Measurements from ENCODE around the gene PEA15. TPM values are rescaled to one million over a fixed set of nuclear protein-coding genes. Genes with fewer than 3 reads are reported as not detected.

The PEA15 gene
- total RNA-seq, 5 donors from 2014 or later (not counting 1 experiment from before 2014, with no cell fraction given), result 12.3 to 27.5 (median 15.9) TPM

DNA sequence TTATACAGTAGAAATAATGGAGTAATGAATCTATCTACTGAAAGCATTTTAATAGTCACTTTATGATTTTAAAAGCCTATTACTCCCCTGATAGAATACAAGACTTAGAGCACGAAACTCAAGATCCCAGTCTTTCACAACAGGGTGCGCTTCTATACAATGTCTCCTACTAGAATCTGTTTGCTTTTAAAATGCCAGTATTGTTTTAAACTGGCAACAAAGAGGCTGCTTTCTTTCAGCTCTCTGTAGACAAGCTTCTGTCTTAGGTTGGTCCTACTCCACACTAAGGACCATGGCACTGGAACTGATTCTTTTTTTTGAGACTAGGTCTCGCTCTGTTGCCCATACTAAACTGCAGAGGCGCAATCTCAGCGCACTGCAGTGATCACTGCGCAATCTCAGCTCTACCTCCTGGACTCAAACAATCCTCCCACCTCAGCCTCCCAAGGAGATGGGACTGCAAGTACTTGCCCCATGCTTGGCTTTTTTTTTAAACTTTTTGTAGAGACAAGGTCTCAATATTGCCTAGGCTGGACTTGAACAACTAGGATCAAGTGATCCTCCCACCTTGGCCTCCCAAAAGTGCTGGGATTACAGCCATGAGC lies 52.3 kb downstream of the PEA15 start:
- Histone ChIP-seq H3K4me1 (ENCODE audit: control insufficient read depth in 1 of 2, extremely low read depth in 1 of 2, insufficient read depth in 2 of 2, low read length in 2 of 2) (peaks cover 13 to 17% of the 10 kb centered on the region in 2 experiments), H3K36me3 (ENCODE audit: control insufficient read depth in 2 of 2, extremely low read depth in 1 of 2, insufficient read depth in 1 of 2, low read length in 1 of 2) (peaks cover 0 to 8% of the 10 kb centered on the region in 2 donors), H3K9me3 (no peaks in the 10 kb centered on the region), H3K27me3 (replicated peaks in 1 of 2; ENCODE audit: control insufficient read depth in 2 of 2, extremely low read depth in 1 of 2, insufficient read depth in 2 of 2, low read length in 1 of 2) (no peaks in the 10 kb centered on the region), H3K27ac (ENCODE audit: low read length) (no peak overlapping the region), H3K4me3 (ENCODE audit: control insufficient read depth in 1 of 2, extremely low read depth in 1 of 2, low read length in 1 of 2) (no peak overlapping the region)
- no peak overlapping the region for H3K27ac Mint-ChIP-seq
- H3K4me1 Mint-ChIP-seq, result peaks cover 34 to 56% (median 50%) of the 10 kb centered on the region in 3 donors
- no peak overlapping the region for H3K4me3 Mint-ChIP-seq
- CTCF ChIA-PET, result interaction anchor here (0.6 to 1.2 kb wide), 3 partner anchors 28 to 147 kb away, joined by 3 to 5 read pairs (median 3); no protein-coding TSS in a partner anchor
- H3K27me3 Mint-ChIP-seq, result no peaks in the 10 kb centered on the region
- WGBS (ENCODE audit: insufficient coverage), result 100% methylated on average over 2 of the region's 6 CpGs
- POLR2A ChIA-PET, result no interaction called here
- ATAC-seq (replicated peaks in 1 of 4) (no peak), DNase-seq (no peak)
- no peaks in the 10 kb centered on the region for H3K9me3 Mint-ChIP-seq
- peaks cover 10% of the 10 kb centered on the region for H3K36me3 Mint-ChIP-seq

DNA sequence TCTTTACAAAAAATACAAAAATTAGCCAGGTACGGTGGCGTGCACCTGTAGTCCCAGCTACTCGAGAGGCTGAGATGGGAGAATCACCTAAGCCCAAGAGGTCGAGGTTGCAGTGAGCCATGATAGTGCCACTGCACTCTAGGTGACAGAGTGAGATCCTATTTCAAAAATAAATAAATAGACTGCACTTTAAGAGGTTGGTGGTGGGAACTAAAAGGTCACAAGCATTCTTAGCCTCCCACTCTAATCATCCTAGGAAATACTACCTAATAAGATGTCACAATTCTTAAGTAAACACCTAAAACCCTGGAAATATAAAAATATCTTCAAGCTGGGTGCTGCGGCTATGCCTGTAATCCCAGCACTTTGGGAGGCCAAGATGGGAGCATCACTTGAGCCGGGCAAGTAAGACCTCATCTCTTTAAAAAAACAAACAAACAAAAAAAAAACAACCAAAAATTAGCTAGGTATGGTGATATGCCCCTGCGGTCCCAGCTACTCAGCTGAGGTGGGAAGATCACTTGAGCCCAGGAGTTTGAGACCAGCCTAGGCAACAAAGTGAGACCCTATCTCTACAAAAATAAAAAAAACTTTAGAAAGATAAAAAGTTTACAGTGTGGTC lies 53.1 kb downstream of the PEA15 start:
- CTCF ChIA-PET, result no interaction called here
- Mint-ChIP-seq H3K4me3 (no peak overlapping the region), H3K27ac (peak overlapping the region; percentile 22 to 77), H3K36me3 (peaks cover 7% of the 10 kb centered on the region), H3K9me3 (no peaks in the 10 kb centered on the region), H3K4me1 (peaks cover 38 to 58% (median 55%) of the 10 kb centered on the region in 3 donors), H3K27me3 (no peaks in the 10 kb centered on the region)
- no peak overlapping the region for H3K4me3 ChIP-seq (ENCODE audit: control insufficient read depth in 1 of 2, extremely low read depth in 1 of 2, low read length in 1 of 2)
- H3K4me1 ChIP-seq (ENCODE audit: control insufficient read depth in 1 of 2, extremely low read depth in 1 of 2, insufficient read depth in 2 of 2, low read length in 2 of 2), result peaks cover 16 to 22% of the 10 kb centered on the region in 2 experiments
- H3K27me3 ChIP-seq (replicated peaks in 1 of 2; ENCODE audit: control insufficient read depth in 2 of 2, extremely low read depth in 1 of 2, insufficient read depth in 2 of 2, low read length in 1 of 2), result no peaks in the 10 kb centered on the region
- peaks cover 0 to 8% of the 10 kb centered on the region in 2 donors for H3K36me3 ChIP-seq (ENCODE audit: control insufficient read depth in 2 of 2, extremely low read depth in 1 of 2, insufficient read depth in 1 of 2, low read length in 1 of 2)
- H3K9me3 ChIP-seq, result no peaks in the 10 kb centered on the region
- H3K27ac ChIP-seq (ENCODE audit: low read length), result no peak overlapping the region
- ATAC-seq (replicated peaks in 1 of 4) (no peak), DNase-seq (no peak)
- 100% methylated on average over 4 of the region's 7 CpGs for WGBS (ENCODE audit: insufficient coverage)
- POLR2A ChIA-PET, result interaction anchor here in 1 of 2 donors (0.6 kb wide), 2 partner anchors 15 to 59 kb away, joined by 3 to 5 read pairs; no protein-coding TSS in a partner anchor

DNA sequence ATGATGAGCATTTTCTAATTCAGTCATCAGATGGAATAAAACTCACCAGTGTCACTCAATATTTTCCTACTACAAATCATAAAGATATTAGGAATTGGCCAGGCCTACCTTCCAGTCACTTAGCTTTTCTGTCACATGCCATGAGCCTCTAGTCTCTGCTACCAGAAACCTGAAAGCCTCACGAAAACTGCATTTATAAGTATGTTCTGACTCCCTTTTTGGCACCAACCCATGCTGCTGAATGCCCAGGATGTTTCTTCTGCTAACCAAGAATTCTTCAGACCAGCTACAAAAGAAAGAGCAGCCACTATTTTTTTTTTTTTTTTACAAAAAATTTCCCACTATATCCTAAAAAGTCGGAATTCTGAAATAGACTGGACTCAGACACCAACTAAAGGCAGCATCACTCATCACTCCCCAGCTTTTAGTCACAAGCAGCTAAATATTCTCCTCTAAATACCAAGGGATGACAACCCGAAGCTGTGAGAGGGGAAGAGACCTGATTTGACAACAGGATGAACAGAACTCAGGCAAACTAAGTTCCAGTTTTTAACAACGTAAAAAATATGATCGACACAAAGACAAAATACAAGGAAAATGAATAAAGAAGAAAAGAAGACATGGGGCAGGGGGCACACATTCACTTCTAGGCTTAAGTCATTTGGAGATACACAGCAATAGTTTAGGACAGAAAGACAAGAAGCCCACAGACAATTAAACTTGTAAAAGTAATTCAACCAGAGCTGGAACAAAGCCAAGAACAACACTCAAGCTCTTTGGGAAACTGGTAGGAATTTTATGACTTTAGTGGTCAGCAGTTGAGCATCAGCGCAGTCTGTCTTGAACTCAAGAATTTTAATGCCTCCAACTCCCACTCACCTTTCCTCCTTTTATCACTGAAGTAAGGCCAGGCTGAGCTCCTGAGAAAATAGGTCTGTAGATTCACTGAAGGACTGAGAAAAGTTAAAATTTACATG lies 55.5 kb downstream of the PEA15 start:
- Mint-ChIP-seq H3K4me1 (peaks cover 46 to 65% (median 61%) of the 10 kb centered on the region in 3 donors), H3K9me3 (no peaks in the 10 kb centered on the region), H3K4me3 (peak overlapping the region; percentile 97 to 98 (median 97)), H3K27ac (peak overlapping the region; percentile 98 to 100), H3K36me3 (peaks cover 7% of the 10 kb centered on the region), H3K27me3 (no peaks in the 10 kb centered on the region)
- peak overlapping the region in 1 of 2 donors; percentile 99 for H3K4me3 ChIP-seq (ENCODE audit: control insufficient read depth in 1 of 2, extremely low read depth in 1 of 2, low read length in 1 of 2)
- H3K9me3 ChIP-seq, result no peaks in the 10 kb centered on the region
- peaks cover 16 to 27% of the 10 kb centered on the region in 2 experiments for H3K4me1 ChIP-seq (ENCODE audit: control insufficient read depth in 1 of 2, extremely low read depth in 1 of 2, insufficient read depth in 2 of 2, low read length in 2 of 2)
- peaks cover 0 to 8% of the 10 kb centered on the region in 2 donors for H3K36me3 ChIP-seq (ENCODE audit: control insufficient read depth in 2 of 2, extremely low read depth in 1 of 2, insufficient read depth in 1 of 2, low read length in 1 of 2)
- ATAC-seq (replicated peaks in 1 of 4) (no peak), DNase-seq (peak in 2 of 35 experiments; percentile 12 to 40)
- ChIA-PET POLR2A (interaction anchor here (0.6 to 1.8 kb wide), 11 partner anchors 9 to 916 kb away, joined by 3 to 11 read pairs (median 4); partner anchors contain the start of genes B4GALT3 (in 1 of the 2) and PEX19 (in 1 of the 2)), CTCF (interaction anchor here (0.6 to 4.0 kb wide), 8 partner anchors 8 to 207 kb away, joined by 3 to 43 read pairs (median 4); no protein-coding TSS in a partner anchor)
- peak overlapping the region; percentile 99 for H3K27ac ChIP-seq (ENCODE audit: low read length)
- 80% methylated on average over 1 of the region's 6 CpGs for WGBS (ENCODE audit: insufficient coverage)
- no peaks in the 10 kb centered on the region for H3K27me3 ChIP-seq (replicated peaks in 1 of 2; ENCODE audit: control insufficient read depth in 2 of 2, extremely low read depth in 1 of 2, insufficient read depth in 2 of 2, low read length in 1 of 2)

DNA sequence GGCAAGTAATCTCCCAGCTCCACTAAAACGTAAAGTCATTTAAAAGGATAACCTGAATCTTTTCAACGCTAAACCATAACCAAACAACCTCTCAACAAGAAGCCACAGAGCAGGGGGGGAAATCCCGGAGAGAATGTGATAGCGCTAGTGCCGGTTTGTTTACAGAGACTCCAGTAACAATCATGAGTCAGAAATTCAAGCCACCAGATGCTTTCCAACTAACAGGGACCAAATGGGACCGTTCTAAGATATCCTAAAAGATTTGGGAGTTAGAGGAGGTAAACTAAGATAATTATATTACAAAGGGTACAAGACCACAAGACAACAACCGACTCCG lies 56.3 kb downstream of the PEA15 start:
- Mint-ChIP-seq H3K9me3 (no peaks in the 10 kb centered on the region), H3K36me3 (peaks cover 7% of the 10 kb centered on the region), H3K4me3 (peak overlapping the region; percentile 97 to 98 (median 97)), H3K27me3 (no peaks in the 10 kb centered on the region), H3K27ac (peak overlapping the region; percentile 98 to 100), H3K4me1 (peaks cover 46 to 58% (median 55%) of the 10 kb centered on the region in 3 donors)
- no CpG with 5 or more reads among the region's 8 CpGs for whole genome bisulfite sequencing (ENCODE audit: insufficient coverage)
- Histone ChIP-seq H3K36me3 (ENCODE audit: control insufficient read depth in 2 of 2, extremely low read depth in 1 of 2, insufficient read depth in 1 of 2, low read length in 1 of 2) (peaks cover 0 to 4% of the 10 kb centered on the region in 2 donors), H3K4me3 (ENCODE audit: control insufficient read depth in 1 of 2, extremely low read depth in 1 of 2, low read length in 1 of 2) (peak overlapping the region; percentile 99), H3K9me3 (no peaks in the 10 kb centered on the region), H3K27me3 (replicated peaks in 1 of 2; ENCODE audit: control insufficient read depth in 2 of 2, extremely low read depth in 1 of 2, insufficient read depth in 2 of 2, low read length in 1 of 2) (no peaks in the 10 kb centered on the region), H3K4me1 (ENCODE audit: control insufficient read depth in 1 of 2, extremely low read depth in 1 of 2, insufficient read depth in 2 of 2, low read length in 2 of 2) (peaks cover 16 to 27% of the 10 kb centered on the region in 2 experiments), H3K27ac (ENCODE audit: low read length) (peak overlapping the region; percentile 99)
- DNase-seq (peak; percentile 24 to 91 (median 77)), ATAC-seq (replicated peaks in 1 of 4) (peak; percentile 54 to 69 (median 62))
- CTCF ChIA-PET, result interaction anchor here (1.0 to 4.0 kb wide), 4 partner anchors 9 to 30 kb away, joined by 4 to 43 read pairs (median 26); no protein-coding TSS in a partner anchor
- POLR2A ChIA-PET, result interaction anchor here (0.6 to 1.8 kb wide), 8 partner anchors 9 to 452 kb away, joined by 3 to 8 read pairs (median 4); partner anchors contain the start of gene PEX19 (in 1 of the 2)

DNA sequence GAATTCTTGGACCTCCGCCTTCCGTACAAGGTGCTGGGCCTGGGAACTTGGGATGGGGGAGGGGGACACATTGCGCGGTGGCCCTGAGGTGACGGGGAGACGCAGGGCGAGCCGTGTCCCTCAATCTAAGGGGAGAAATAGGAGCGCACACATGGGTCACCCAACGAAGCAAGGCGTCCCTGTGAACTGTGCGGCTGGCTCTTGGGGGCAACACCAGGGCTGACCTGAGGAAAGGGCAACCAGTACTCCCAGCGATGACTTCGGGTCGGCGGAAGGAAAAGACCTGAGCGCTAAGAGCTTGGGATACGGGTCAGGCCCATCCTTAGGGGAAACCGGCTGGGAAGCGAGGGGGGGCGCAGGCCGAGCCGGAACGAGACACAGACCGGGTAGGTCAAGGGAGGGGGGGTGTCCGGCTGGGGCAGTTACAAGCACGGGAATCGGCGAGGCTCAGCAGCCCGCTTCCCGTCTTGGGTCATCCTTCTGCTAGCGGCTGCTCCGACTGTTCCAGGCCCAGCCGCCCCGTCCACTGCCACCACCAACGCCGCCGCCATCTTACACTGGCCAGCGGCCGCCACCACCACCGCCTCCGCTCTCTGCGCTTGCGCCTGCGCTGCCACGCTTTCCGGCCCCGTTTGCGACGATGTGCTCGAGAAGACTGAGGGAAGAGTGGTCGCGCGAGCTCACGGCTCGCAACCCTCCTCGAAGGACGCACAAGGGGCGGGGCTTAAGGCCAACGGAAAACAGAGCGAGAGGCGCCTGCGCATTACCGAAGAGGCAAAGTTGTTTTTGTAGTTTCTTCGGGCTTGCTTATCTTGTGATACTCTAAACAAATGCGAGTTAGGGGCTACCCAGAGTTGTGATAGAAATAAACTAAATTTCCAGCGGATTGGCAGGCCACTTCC lies 57.0 kb downstream of the PEA15 start, which contains the start of gene DCAF8:
Gene DCAF8, minus strand, starts transcription at position 657 of the 902 bp plus-strand sequence. CDS start 18,541 bp downstream, outside the sequence.
- ATAC-seq (replicated peaks in 1 of 4) (peak; percentile 88 to 93 (median 92)), DNase-seq (peak; percentile 95 to 100 (median 98))
- peaks cover 7% of the 10 kb centered on the region for H3K36me3 Mint-ChIP-seq
- H3K27me3 ChIP-seq (replicated peaks in 1 of 2; ENCODE audit: control insufficient read depth in 2 of 2, extremely low read depth in 1 of 2, insufficient read depth in 2 of 2, low read length in 1 of 2), result no peaks in the 10 kb centered on the region
- peaks cover 46 to 53% (median 50%) of the 10 kb centered on the region in 3 donors for H3K4me1 Mint-ChIP-seq
- H3K27ac ChIP-seq (ENCODE audit: low read length), result peak within 1 kb of the TSS; percentile 99
- peak within 1 kb of the TSS; percentile 97 to 98 (median 97) for H3K4me3 Mint-ChIP-seq
- H3K9me3 ChIP-seq, result no peaks in the 10 kb centered on the region
- H3K36me3 ChIP-seq (ENCODE audit: control insufficient read depth in 2 of 2, extremely low read depth in 1 of 2, insufficient read depth in 1 of 2, low read length in 1 of 2), result peaks cover 0 to 4% of the 10 kb centered on the region in 2 donors
- ChIA-PET CTCF (interaction anchor here (0.6 to 4.0 kb wide), 13 partner anchors 8 to 327 kb away, joined by 3 to 43 read pairs (median 3); partner anchors contain the start of gene PEX19 (in 1 of the 2)), POLR2A (interaction anchor here (0.6 to 1.6 kb wide), 10 partner anchors 10 to 390 kb away, joined by 3 to 12 read pairs (median 4); partner anchors contain the start of genes PEX19 (in 1 of the 2) and TAGLN2 (in 1 of the 2))
- H3K27ac Mint-ChIP-seq, result peak within 1 kb of the TSS; percentile 98 to 100
- H3K27me3 Mint-ChIP-seq, result no peaks in the 10 kb centered on the region
- peaks cover 16 to 27% of the 10 kb centered on the region in 2 experiments for H3K4me1 ChIP-seq (ENCODE audit: control insufficient read depth in 1 of 2, extremely low read depth in 1 of 2, insufficient read depth in 2 of 2, low read length in 2 of 2)
- no peaks in the 10 kb centered on the region for H3K9me3 Mint-ChIP-seq
- under 1% methylated on average over 66 of the region's 67 CpGs for WGBS (ENCODE audit: insufficient coverage)
- peak within 1 kb of the TSS; percentile 99 for H3K4me3 ChIP-seq (ENCODE audit: control insufficient read depth in 1 of 2, extremely low read depth in 1 of 2, low read length in 1 of 2)
